Activated naive CD8-positive, alpha-beta T cell (primary cell): Measurements from ENCODE around the gene TBX10.
"Not testable (repeated sequence)": the region's sequence is repeated elsewhere in the genome, so short reads cannot be mapped to it uniquely, and the experiment has no call there.

Experiments used
- H3K27ac Mint-ChIP-seq: one replicate; pipeline ENCODE4 v1.8.0; 2021; ENCODE audit warnings: mixed read lengths
- H3K27me3 Mint-ChIP-seq: one replicate; pipeline ENCODE4 v1.8.0; 2021; ENCODE audit warnings: mixed read lengths
- H3K36me3 Mint-ChIP-seq: one replicate; pipeline ENCODE4 v1.8.0; 2021; ENCODE audit warnings: mixed read lengths
- H3K4me1 Mint-ChIP-seq: one replicate; pipeline ENCODE4 v1.8.0; 2021; ENCODE audit warnings: low read depth, mixed read lengths
- H3K4me3 Mint-ChIP-seq: one replicate; pipeline ENCODE4 v1.8.0; 2021; ENCODE audit warnings: mild to moderate bottlenecking, mixed read lengths
- H3K9me3 Mint-ChIP-seq: one replicate; pipeline ENCODE4 v1.8.0; 2021; ENCODE audit warnings: low read depth, mixed read lengths

Gene TBX10

DNA sequence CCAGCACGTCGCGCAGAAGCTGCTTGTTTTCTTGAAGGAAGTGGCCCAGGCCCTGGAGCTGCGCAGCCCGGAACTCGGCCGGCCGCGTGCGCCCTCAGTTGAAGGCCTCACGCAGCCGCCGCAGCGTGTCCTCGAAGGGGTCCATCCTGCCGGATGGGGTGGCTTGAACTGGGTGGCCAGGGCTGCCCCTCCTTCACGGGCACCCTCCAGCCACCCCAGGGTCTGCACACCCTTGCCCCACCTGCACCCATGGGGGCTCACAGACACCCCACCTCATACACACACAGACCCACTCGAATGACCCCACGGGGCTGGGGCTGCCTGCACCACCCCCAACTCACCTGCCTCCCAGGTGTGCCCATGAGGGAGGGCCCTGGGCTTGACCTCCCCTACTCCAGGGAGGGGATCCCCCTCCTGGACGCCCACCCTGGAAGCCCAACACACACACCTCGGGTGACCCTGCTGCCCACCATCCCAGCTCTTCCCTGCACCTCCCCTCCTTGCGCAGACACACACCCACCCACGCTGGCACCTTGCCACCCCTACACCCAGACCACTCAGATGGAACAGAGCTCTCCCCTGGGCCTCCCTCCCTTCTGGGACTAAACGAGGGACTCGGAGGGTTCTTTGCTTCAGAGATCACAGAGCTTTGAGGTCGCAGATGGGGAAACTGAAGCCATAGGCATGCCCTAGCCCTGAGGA lies 28.1 kb upstream of the TBX10 start:
- no peaks in the 10 kb centered on the region for H3K4me1 Mint-ChIP-seq
- no peaks in the 10 kb centered on the region for H3K36me3 Mint-ChIP-seq
- no peak overlapping the region for H3K4me3 Mint-ChIP-seq
- H3K27ac Mint-ChIP-seq: no peak overlapping the region
- H3K27me3 Mint-ChIP-seq: no peaks in the 10 kb centered on the region
- no peaks in the 10 kb centered on the region for H3K9me3 Mint-ChIP-seq

GRCh38 chr11:67666676-67667489 lies 27.3 kb upstream of the TBX10 start:
- no peaks in the 10 kb centered on the region for H3K36me3 Mint-ChIP-seq
- H3K4me3 Mint-ChIP-seq: no peak overlapping the region
- H3K4me1 Mint-ChIP-seq: no peaks in the 10 kb centered on the region
- H3K27me3 Mint-ChIP-seq: no peaks in the 10 kb centered on the region
- no peak overlapping the region for H3K27ac Mint-ChIP-seq
- H3K9me3 Mint-ChIP-seq: no peaks in the 10 kb centered on the region

GRCh38 chr11:67666303-67666645 lies 26.7 kb upstream of the TBX10 start:
- H3K4me1 Mint-ChIP-seq: no peaks in the 10 kb centered on the region

DNA sequence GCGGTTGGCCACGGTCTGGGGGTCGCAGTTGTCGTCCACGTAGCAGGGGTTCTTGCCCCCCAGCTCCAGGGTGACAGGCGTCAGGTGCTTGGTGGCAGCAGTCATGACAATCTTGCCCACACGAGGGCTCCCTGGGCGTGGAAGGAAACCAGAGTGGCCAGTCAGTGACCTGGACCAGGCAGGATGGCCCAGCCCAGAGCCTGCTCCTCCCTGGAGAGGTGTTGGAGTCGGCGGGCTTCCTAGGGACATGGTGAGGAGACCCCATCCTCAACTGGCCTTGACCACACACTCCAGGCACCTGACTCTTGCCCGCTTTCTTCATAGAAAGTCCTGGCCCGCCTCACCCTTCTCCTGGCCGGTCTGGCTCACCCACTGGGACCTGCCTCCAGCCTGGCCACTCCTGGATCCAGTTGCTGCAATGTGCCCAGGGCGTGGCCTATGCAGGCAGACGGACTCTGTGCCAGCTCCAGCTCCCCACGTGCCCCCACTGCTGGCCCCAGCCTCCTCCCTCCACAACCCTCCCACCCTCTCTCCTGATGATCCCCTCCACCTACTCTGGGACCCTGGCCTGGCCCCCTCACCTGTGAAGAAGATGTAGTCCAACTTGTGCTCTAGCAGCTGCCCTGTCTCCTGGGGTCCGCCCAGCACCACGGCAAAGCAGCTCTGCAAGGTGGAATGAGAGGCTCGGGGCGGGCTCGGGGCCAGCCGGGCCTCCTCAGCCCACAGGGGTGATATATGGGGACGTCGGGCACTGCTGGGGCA lies 26.2 kb upstream of the TBX10 start:
- no peak overlapping the region for H3K27ac Mint-ChIP-seq
- no peaks in the 10 kb centered on the region for H3K27me3 Mint-ChIP-seq
- no peak overlapping the region for H3K4me3 Mint-ChIP-seq
- H3K4me1 Mint-ChIP-seq: no peaks in the 10 kb centered on the region
- H3K9me3 Mint-ChIP-seq: no peaks in the 10 kb centered on the region
- no peaks in the 10 kb centered on the region for H3K36me3 Mint-ChIP-seq

More at GRCh38 chr11:67666303-67666645, 26.7 kb upstream of the TBX10 start:
- no peaks in the 10 kb centered on the region for H3K9me3 Mint-ChIP-seq
- no peak overlapping the region for H3K27ac Mint-ChIP-seq
- no peaks in the 10 kb centered on the region for H3K36me3 Mint-ChIP-seq
- H3K4me3 Mint-ChIP-seq: no peak overlapping the region
- H3K27me3 Mint-ChIP-seq: no peaks in the 10 kb centered on the region

GRCh38 chr11:67664696-67665540 lies 25.4 kb upstream of the TBX10 start:
- Mint-ChIP-seq H3K27me3 (no peaks in the 10 kb centered on the region), H3K36me3 (no peaks in the 10 kb centered on the region), H3K4me1 (no peaks in the 10 kb centered on the region), H3K4me3 (no peak overlapping the region), H3K27ac (no peak overlapping the region), H3K9me3 (no peaks in the 10 kb centered on the region)

DNA sequence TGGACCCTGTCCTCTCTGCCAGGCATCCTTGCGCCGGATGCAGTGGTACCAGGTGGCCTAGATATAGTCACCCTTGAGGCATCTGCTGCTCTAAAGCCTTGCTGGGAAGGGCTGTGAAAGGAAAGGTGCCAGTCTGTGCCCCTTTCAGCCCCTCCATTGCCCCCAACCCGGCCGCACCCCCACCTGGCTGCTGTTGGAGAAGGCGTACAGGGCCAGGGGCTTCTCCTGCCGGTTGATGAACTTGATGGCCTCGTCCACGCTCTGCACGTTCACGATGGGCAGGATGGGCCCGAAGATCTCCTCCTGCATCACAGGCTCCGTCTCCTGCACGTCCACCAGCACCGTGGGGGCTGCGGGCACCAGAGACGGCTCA lies 24.6 kb upstream of the TBX10 start:
- H3K4me1 Mint-ChIP-seq: no peaks in the 10 kb centered on the region
- H3K4me3 Mint-ChIP-seq: no peak overlapping the region
- no peaks in the 10 kb centered on the region for H3K36me3 Mint-ChIP-seq
- no peak overlapping the region for H3K27ac Mint-ChIP-seq
- H3K9me3 Mint-ChIP-seq: no peaks in the 10 kb centered on the region
- H3K27me3 Mint-ChIP-seq: no peaks in the 10 kb centered on the region

GRCh38 chr11:67663532-67664212 lies 24.1 kb upstream of the TBX10 start:
- Mint-ChIP-seq H3K27me3 (no peaks in the 10 kb centered on the region), H3K27ac (no peak overlapping the region), H3K4me3 (no peak overlapping the region), H3K4me1 (no peaks in the 10 kb centered on the region), H3K36me3 (no peaks in the 10 kb centered on the region), H3K9me3 (no peaks in the 10 kb centered on the region)

DNA sequence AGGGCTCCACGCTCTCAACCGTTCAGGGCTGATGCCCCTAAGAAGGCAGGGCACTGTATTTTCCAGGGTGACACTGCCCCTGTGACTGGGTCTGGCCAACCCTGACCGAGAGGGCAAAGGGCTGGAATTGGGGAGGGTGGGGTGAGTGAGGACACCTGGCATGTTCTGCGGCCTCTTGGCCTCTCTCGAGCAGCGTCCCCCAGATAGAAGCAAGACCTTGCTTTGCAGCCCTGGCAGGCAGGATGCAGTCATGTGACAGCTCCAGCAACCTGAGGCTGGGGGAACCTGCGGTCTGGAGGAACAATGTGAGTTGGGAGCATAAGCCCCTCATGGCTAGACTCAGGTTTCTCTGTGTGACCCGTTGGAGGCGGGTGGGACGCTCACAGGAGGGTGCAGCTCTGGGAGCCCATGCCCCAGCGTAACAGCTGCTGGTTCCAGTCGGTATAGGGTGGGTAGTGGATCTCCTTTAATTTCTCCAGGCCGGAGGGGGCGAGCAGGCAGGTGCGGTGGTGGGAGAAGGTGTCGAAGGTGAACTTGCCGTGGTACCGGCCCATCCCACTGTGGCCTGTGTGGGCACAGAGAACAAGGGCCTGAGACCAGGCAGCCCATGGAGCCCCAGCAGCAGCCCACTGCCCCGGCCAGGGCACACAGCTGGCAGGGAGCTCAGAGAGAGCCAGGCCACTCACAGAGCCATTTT lies 23.4 kb upstream of the TBX10 start:
- Mint-ChIP-seq H3K4me1 (no peaks in the 10 kb centered on the region), H3K27me3 (no peaks in the 10 kb centered on the region), H3K9me3 (no peaks in the 10 kb centered on the region), H3K4me3 (no peak overlapping the region), H3K27ac (no peak overlapping the region), H3K36me3 (no peaks in the 10 kb centered on the region)

GRCh38 chr11:67662142-67662834 lies 22.7 kb upstream of the TBX10 start:
- Mint-ChIP-seq H3K4me1 (no peaks in the 10 kb centered on the region), H3K27me3 (no peaks in the 10 kb centered on the region), H3K27ac (no peak overlapping the region), H3K4me3 (no peak overlapping the region), H3K36me3 (no peaks in the 10 kb centered on the region), H3K9me3 (no peaks in the 10 kb centered on the region)

DNA sequence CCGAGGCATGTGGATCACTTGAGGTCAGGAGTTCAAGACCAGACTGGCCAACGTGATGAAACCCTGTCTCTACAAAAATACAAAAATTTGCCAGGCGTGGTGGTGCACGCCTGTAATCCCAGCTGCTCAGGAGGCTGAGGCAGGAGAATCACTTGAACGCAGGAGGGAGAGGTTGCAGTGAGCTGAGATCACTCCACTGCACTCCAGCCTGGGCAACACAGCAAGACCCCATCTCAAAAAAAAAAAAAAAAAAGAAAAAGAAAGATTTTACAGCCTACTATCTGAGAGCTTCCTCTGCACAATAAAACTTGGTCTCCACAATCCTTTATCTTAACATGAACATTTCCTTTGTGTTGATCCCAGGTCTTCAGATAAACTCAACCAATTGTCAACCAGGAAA lies 21.2 kb upstream of the TBX10 start:
- not testable (repeated sequence) for H3K27me3 Mint-ChIP-seq, H3K36me3 Mint-ChIP-seq, H3K4me1 Mint-ChIP-seq, H3K9me3 Mint-ChIP-seq, H3K27ac Mint-ChIP-seq, H3K4me3 Mint-ChIP-seq

DNA sequence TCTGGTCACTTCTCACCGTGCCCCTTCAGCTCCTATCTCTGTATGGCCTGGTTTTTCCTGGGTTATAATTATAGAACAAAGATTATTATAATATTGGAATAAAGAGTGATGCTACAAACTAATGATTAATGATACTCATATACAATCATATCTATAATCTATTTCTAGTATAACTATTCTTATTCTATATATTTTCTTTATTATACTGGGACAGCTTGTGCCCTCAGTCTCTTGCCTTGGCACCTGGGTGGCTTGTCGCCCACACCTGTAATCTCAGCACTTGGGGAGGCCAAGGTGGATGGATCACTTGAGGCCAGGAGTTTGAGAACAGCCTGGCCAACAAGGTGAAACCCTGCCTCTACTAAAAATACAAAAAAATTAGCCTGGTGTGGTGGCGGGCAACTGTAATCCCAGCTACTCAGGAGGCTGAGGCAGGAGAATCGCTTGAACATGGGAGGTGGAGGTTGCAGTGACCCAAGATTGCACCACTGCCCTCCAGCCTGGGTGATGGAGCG lies 20.1 kb upstream of the TBX10 start:
- H3K36me3 Mint-ChIP-seq, H3K4me1 Mint-ChIP-seq, H3K9me3 Mint-ChIP-seq, H3K27me3 Mint-ChIP-seq, H3K4me3 Mint-ChIP-seq, H3K27ac Mint-ChIP-seq: not testable (repeated sequence)

DNA sequence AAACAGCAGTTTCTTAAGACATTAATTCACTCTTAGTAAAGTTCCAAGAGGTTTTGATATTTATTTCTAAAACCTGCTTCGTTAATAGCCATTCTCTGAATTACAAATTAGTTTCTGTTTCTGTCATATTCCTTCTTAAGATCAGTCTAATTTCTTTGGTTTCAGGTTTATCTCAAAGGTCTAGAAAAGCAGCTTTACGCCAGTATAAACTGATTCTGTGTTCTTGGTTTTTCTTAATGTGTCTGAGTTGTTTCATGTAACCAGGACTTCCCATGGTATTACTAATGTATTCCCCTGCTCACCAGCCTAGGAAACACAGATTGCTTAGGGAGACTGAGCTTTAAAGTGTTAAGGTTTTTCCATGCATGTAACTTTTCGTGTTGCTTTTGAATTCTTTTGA lies 17.7 kb upstream of the TBX10 start:
- no peaks in the 10 kb centered on the region for H3K36me3 Mint-ChIP-seq
- no peaks in the 10 kb centered on the region for H3K27me3 Mint-ChIP-seq
- no peak overlapping the region for H3K27ac Mint-ChIP-seq
- H3K9me3 Mint-ChIP-seq: no peaks in the 10 kb centered on the region
- no peak overlapping the region for H3K4me3 Mint-ChIP-seq
- H3K4me1 Mint-ChIP-seq: no peaks in the 10 kb centered on the region

GRCh38 chr11:67656278-67656922 lies 16.8 kb upstream of the TBX10 start:
- H3K27me3 Mint-ChIP-seq: no peaks in the 10 kb centered on the region
- H3K27ac Mint-ChIP-seq: no peak overlapping the region
- H3K36me3 Mint-ChIP-seq: no peaks in the 10 kb centered on the region
- H3K4me1 Mint-ChIP-seq: no peaks in the 10 kb centered on the region
- H3K4me3 Mint-ChIP-seq: no peak overlapping the region
- H3K9me3 Mint-ChIP-seq: no peaks in the 10 kb centered on the region
